Measurements from ENCODE around the gene BCAP29. TPM values are rescaled to one million over a fixed set of nuclear protein-coding genes. Genes with fewer than 3 reads are reported as not detected.

BCAP29 gene
- polyA plus RNA-seq, 1 donor (not counting 4 experiments of a cell fraction or from before 2014, with no cell fraction given) = 141 TPM

DNA sequence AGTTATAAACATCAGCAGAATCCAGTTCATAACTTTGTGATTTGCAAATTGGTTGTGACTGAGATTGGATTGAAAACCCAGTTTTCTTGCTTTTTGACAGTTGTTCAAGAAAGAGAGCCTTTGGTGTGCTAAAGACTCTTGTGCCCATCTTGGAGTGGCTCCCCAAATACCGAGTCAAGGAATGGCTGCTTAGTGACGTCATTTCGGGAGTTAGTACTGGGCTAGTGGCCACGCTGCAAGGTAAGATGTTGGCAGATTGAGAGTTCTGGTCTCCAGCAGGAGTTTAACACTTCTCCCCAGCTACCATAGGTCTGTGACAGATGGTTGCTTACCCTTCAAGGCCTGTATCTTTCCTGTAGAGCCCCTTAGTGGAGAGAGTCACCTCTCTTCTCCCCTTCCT, 83.2 kb downstream of the BCAP29 start:
- Histone ChIP-seq H4K20me1 (ENCODE audit: control insufficient read depth, extremely low read depth, insufficient read depth, low read length) (no peaks in the 10 kb centered on the region), H3K27ac (ENCODE audit: control insufficient read depth, insufficient read depth, low read length) (no peak overlapping the region), H2AFZ (ENCODE audit: control insufficient read depth, low read length) (no peak overlapping the region), H3K9me3 (ENCODE audit: control insufficient read depth, low read depth, low read length) (no peaks in the 10 kb centered on the region), H3K36me3 (ENCODE audit: control insufficient read depth in 2 of 2, extremely low read depth in 1 of 2, insufficient read depth in 2 of 2, low read length in 2 of 2) (no peaks in the 10 kb centered on the region), H3K27me3 (ENCODE audit: control insufficient read depth, extremely low read depth, insufficient read depth, low read length) (peaks cover 30% of the 10 kb centered on the region), H3K9me1 (ENCODE audit: control insufficient read depth, extremely low read depth, insufficient read depth, low read length) (no peaks in the 10 kb centered on the region), H3K9ac (ENCODE audit: control insufficient read depth, extremely low read depth, insufficient read depth, low read length) (no peak overlapping the region), H3K4me3 (ENCODE audit: control insufficient read depth in 2 of 3, extremely low read depth in 1 of 3, insufficient read depth in 2 of 3, low read depth in 1 of 3, low read length in 3 of 3) (no peak overlapping the region), H3K4me2 (ENCODE audit: control insufficient read depth, extremely low read depth, insufficient read depth, low read depth, low read length) (no peak overlapping the region), H3K4me1 (ENCODE audit: control insufficient read depth, extremely low read depth, insufficient read depth, low read length) (peaks cover 9% of the 10 kb centered on the region), H3K79me2 (ENCODE audit: control insufficient read depth, insufficient read depth, low read length) (no peaks in the 10 kb centered on the region)
- dilution Hi-C loops (cut with MboI; ENCODE audit: extremely low pct_ligation_motif_present, low sequenced_read_pairs) = no loop called here
- FAIRE-seq = no peak
- no peak for TF ChIP-seq EZH2 (IDR thresholded peaks at IDR 0.05; ENCODE audit: low read length)
- TF ChIP-seq, protein P1, sequence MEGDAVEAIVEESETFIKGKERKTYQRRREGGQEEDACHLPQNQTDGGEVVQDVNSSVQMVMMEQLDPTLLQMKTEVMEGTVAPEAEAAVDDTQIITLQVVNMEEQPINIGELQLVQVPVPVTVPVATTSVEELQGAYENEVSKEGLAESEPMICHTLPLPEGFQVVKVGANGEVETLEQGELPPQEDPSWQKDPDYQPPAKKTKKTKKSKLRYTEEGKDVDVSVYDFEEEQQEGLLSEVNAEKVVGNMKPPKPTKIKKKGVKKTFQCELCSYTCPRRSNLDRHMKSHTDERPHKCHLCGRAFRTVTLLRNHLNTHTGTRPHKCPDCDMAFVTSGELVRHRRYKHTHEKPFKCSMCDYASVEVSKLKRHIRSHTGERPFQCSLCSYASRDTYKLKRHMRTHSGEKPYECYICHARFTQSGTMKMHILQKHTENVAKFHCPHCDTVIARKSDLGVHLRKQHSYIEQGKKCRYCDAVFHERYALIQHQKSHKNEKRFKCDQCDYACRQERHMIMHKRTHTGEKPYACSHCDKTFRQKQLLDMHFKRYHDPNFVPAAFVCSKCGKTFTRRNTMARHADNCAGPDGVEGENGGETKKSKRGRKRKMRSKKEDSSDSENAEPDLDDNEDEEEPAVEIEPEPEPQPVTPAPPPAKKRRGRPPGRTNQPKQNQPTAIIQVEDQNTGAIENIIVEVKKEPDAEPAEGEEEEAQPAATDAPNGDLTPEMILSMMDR (optimal IDR thresholded peaks at IDR 0.05 in 1 of 3, IDR thresholded peaks at IDR 0.05 in 1 of 3, conservative IDR thresholded peaks at IDR 0.05 in 1 of 3; ENCODE audit: extremely low read depth in 1 of 3, insufficient read depth in 2 of 3, low read length in 3 of 3) = no peak
- DNase-seq (ENCODE audit: low read depth, low spot score) = no peak

DNA sequence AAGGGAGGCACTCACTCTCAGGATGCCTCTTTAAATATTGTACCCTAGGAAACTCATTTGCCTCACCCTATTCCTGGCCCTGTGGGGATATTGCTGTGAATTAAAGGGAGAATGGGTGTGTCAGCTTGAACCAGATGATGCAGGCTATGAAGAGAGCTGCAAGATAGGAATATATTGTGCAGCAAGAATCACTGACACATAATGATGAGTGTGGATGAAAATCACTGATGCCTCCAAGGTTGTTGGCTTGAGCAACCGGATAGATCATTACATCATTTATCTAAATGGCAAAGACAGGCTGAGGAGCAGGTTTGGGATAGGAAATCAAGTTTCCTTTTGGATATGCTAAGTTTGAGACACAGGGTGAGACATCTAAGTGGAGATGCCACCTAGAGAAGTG, 86.7 kb downstream of the BCAP29 start:
- Histone ChIP-seq H4K20me1 (ENCODE audit: control insufficient read depth, extremely low read depth, insufficient read depth, low read length) (no peaks in the 10 kb centered on the region), H3K36me3 (ENCODE audit: control insufficient read depth in 2 of 2, extremely low read depth in 1 of 2, insufficient read depth in 2 of 2, low read length in 2 of 2) (no peaks in the 10 kb centered on the region), H3K9me3 (ENCODE audit: control insufficient read depth, low read depth, low read length) (no peaks in the 10 kb centered on the region), H3K27ac (ENCODE audit: control insufficient read depth, insufficient read depth, low read length) (no peak overlapping the region), H3K4me3 (ENCODE audit: control insufficient read depth in 2 of 3, extremely low read depth in 1 of 3, insufficient read depth in 2 of 3, low read depth in 1 of 3, low read length in 3 of 3) (no peak overlapping the region), H3K9me1 (ENCODE audit: control insufficient read depth, extremely low read depth, insufficient read depth, low read length) (no peaks in the 10 kb centered on the region), H3K27me3 (ENCODE audit: control insufficient read depth, extremely low read depth, insufficient read depth, low read length) (peaks cover 6% of the 10 kb centered on the region), H2AFZ (ENCODE audit: control insufficient read depth, low read length) (no peak overlapping the region), H3K79me2 (ENCODE audit: control insufficient read depth, insufficient read depth, low read length) (no peaks in the 10 kb centered on the region), H3K9ac (ENCODE audit: control insufficient read depth, extremely low read depth, insufficient read depth, low read length) (no peak overlapping the region), H3K4me1 (ENCODE audit: control insufficient read depth, extremely low read depth, insufficient read depth, low read length) (peaks cover 5% of the 10 kb centered on the region), H3K4me2 (ENCODE audit: control insufficient read depth, extremely low read depth, insufficient read depth, low read depth, low read length) (peak overlapping the region; percentile 4)
- FAIRE-seq = peak; percentile 76
- no peak for TF ChIP-seq EZH2 (IDR thresholded peaks at IDR 0.05; ENCODE audit: low read length)
- TF ChIP-seq, protein P1 (optimal IDR thresholded peaks at IDR 0.05 in 1 of 3, IDR thresholded peaks at IDR 0.05 in 1 of 3, conservative IDR thresholded peaks at IDR 0.05 in 1 of 3; ENCODE audit: extremely low read depth in 1 of 3, insufficient read depth in 2 of 3, low read length in 3 of 3) = no peak
- dilution Hi-C loops (cut with MboI; ENCODE audit: extremely low pct_ligation_motif_present, low sequenced_read_pairs) = no loop called here
- DNase-seq (ENCODE audit: low read depth, low spot score) = no peak
